Parathyroid adenoma (tissue), 2 donors: ENCODE data around the gene GRIN2A.

Experiments
- H2AFZ ChIP-seq: fragments of 300-600 bp; sonication (generic); one replicate; pipeline ENCODE4 v1.7.0; 2017; ENCODE audit warnings: antibody characterized with exemption, mild to moderate bottlenecking
- H3K27ac ChIP-seq: fragments of 300-600 bp; sonication (generic); one replicate; pipeline ENCODE4 v1.7.0; 2017
- H3K27me3 ChIP-seq: fragments of 300-600 bp; sonication (generic); one replicate; pipeline ENCODE4 v1.7.0; 2017; ENCODE audit warnings: low read length; ENCODE audit not compliant: control insufficient read depth, insufficient read depth
- H3K36me3 ChIP-seq: fragments of 300-600 bp; sonication (generic); one replicate; pipeline ENCODE4 v1.7.0; 2017; ENCODE audit warnings: low read length; ENCODE audit not compliant: control insufficient read depth, insufficient read depth
- H3K4me1 ChIP-seq: fragments of 300-600 bp; sonication (generic); one replicate; pipeline ENCODE4 v1.7.0; 2017; ENCODE audit warnings: control low read depth
- H3K4me2 ChIP-seq: fragments of 300-600 bp; sonication (generic); one replicate; pipeline ENCODE4 v1.7.0; 2017; ENCODE audit warnings: low read length
- H3K4me3 ChIP-seq: fragments of 300-600 bp; sonication (generic); one replicate; pipeline ENCODE4 v1.7.0; 2017; ENCODE audit warnings: low read depth, low read length
- H3K79me2 ChIP-seq: fragments of 300-600 bp; sonication (generic); one replicate; pipeline ENCODE4 v1.7.0; 2017; ENCODE audit warnings: control low read depth
- H3K9ac ChIP-seq: fragments of 300-600 bp; sonication (generic); one replicate; pipeline ENCODE4 v1.7.0; 2017; ENCODE audit warnings: mild to moderate bottlenecking
- H3K9me3 ChIP-seq: fragments of 300-600 bp; sonication (generic); one replicate; pipeline ENCODE4 v1.7.0; 2017; ENCODE audit warnings: low read length; ENCODE audit not compliant: control insufficient read depth
- TF ChIP-seq, protein P1 (sequence below): fragments of 300-600 bp; sonication (generic); IDR thresholded peaks from one replicate; pipeline ENCODE4 v1.7.0; 2017; ENCODE audit warnings: antibody characterized with exemption, mild to moderate bottlenecking
- donor health status: primary hyperparathyroidism.

The GRIN2A gene

DNA sequence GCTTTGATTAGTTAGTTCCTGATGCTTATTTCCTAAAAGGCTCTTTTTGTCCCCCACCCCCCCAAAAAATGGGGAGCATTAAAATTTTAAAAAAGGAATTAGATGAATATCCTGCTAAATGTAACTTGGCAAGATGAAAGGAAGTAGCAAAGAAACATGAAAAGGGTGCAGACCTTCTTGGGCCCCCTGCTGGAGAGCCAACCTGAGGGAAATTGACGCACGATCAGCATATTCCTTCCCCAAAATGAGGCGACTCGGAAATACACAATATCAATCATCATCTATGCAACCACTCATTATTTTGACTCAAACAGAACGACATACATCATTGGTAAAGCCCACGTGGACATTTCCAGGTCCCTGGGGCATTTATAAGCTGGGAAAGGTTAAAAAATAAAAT is 59.7 kb downstream of the GRIN2A start:
- Histone ChIP-seq H3K36me3 (no peaks in the 10 kb centered on the region), H3K27me3 (no peaks in the 10 kb centered on the region), H3K27ac (no peak overlapping the region), H2AFZ (no peak overlapping the region), H3K79me2 (no peaks in the 10 kb centered on the region), H3K4me1 (no peaks in the 10 kb centered on the region), H3K9ac (no peak overlapping the region), H3K4me3 (no peak overlapping the region), H3K4me2 (no peak overlapping the region), H3K9me3 (no peaks in the 10 kb centered on the region)
- TF ChIP-seq, protein P1, sequence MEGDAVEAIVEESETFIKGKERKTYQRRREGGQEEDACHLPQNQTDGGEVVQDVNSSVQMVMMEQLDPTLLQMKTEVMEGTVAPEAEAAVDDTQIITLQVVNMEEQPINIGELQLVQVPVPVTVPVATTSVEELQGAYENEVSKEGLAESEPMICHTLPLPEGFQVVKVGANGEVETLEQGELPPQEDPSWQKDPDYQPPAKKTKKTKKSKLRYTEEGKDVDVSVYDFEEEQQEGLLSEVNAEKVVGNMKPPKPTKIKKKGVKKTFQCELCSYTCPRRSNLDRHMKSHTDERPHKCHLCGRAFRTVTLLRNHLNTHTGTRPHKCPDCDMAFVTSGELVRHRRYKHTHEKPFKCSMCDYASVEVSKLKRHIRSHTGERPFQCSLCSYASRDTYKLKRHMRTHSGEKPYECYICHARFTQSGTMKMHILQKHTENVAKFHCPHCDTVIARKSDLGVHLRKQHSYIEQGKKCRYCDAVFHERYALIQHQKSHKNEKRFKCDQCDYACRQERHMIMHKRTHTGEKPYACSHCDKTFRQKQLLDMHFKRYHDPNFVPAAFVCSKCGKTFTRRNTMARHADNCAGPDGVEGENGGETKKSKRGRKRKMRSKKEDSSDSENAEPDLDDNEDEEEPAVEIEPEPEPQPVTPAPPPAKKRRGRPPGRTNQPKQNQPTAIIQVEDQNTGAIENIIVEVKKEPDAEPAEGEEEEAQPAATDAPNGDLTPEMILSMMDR: no peak

- Histone ChIP-seq H3K4me1 (no peaks in the 10 kb centered on the region), H3K4me3 (no peak overlapping the region), H3K79me2 (no peaks in the 10 kb centered on the region), H3K27me3 (no peaks in the 10 kb centered on the region), H2AFZ (no peak overlapping the region), H3K36me3 (no peaks in the 10 kb centered on the region), H3K9ac (no peak overlapping the region), H3K27ac (no peak overlapping the region), H3K9me3 (no peaks in the 10 kb centered on the region), H3K4me2 (no peak overlapping the region)
- TF ChIP-seq, protein P1: no peak
Observed at GRCh38 chr16:10121897-10122425, 60.3 kb downstream of the GRIN2A start.

DNA sequence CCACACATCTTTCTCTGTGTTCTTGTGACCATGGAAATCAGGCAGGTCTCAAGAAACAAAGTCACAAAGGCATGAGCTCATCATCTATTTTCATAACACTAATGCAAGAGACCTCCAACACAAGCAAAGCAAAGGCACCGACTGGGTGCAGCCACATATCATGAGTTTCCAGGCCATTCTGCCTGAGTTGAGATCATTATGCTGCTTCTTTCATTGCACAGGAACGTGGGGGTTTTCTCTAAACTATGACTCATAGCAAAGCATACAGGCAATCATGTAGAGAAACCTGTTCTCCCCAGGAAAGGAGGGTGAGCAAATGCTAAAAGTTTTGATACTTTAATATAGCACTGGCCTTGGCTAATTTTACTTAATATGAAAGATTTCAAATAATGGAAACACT is 60.7 kb downstream of the GRIN2A start:
- Histone ChIP-seq H3K9me3 (no peaks in the 10 kb centered on the region), H3K27ac (no peak overlapping the region), H3K27me3 (no peaks in the 10 kb centered on the region), H3K4me1 (no peaks in the 10 kb centered on the region), H2AFZ (no peak overlapping the region), H3K4me3 (no peak overlapping the region), H3K4me2 (no peak overlapping the region), H3K36me3 (no peaks in the 10 kb centered on the region), H3K79me2 (no peaks in the 10 kb centered on the region), H3K9ac (no peak overlapping the region)
- TF ChIP-seq, protein P1: no peak

- no peaks in the 10 kb centered on the region for H3K27me3 ChIP-seq
- H3K9me3 ChIP-seq: no peaks in the 10 kb centered on the region
- no peak overlapping the region for H2AFZ ChIP-seq
- no peaks in the 10 kb centered on the region for H3K79me2 ChIP-seq
- H3K36me3 ChIP-seq: no peaks in the 10 kb centered on the region
- no peaks in the 10 kb centered on the region for H3K4me1 ChIP-seq
- H3K4me2 ChIP-seq: no peak overlapping the region
- no peak overlapping the region for H3K27ac ChIP-seq
- H3K9ac ChIP-seq: no peak overlapping the region
- H3K4me3 ChIP-seq: no peak overlapping the region
- TF ChIP-seq, protein P1: no peak
Observed at GRCh38 chr16:10120953-10121352, 61.3 kb downstream of the GRIN2A start.

DNA sequence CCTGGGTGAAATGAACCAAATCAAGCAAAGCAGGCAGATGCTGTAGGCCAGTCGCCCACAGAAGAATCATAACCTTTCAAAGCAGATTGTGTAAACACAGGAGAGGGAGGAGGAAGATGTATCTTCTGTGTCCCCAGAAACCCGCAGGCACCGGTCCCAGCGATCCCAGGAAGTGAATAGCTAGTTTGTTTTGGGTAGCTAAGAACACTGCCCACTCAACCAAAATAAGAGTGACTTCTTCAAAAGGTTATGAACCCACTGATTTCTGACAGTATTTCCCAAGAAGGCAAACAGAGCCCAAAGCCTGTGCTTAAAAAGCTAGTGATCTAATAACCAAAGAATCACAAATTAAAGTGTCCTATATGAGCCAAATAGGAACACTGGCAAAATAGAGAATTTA is 67.8 kb downstream of the GRIN2A start:
- Histone ChIP-seq H3K4me3 (no peak overlapping the region), H3K27me3 (no peaks in the 10 kb centered on the region), H3K9me3 (no peaks in the 10 kb centered on the region), H3K27ac (no peak overlapping the region), H3K4me1 (no peaks in the 10 kb centered on the region), H3K79me2 (no peaks in the 10 kb centered on the region), H3K36me3 (no peaks in the 10 kb centered on the region), H3K4me2 (no peak overlapping the region), H3K9ac (no peak overlapping the region), H2AFZ (no peak overlapping the region)
- TF ChIP-seq, protein P1: no peak
